ENCODE data around the gene ORAI3.

The ORAI3 gene

DNA sequence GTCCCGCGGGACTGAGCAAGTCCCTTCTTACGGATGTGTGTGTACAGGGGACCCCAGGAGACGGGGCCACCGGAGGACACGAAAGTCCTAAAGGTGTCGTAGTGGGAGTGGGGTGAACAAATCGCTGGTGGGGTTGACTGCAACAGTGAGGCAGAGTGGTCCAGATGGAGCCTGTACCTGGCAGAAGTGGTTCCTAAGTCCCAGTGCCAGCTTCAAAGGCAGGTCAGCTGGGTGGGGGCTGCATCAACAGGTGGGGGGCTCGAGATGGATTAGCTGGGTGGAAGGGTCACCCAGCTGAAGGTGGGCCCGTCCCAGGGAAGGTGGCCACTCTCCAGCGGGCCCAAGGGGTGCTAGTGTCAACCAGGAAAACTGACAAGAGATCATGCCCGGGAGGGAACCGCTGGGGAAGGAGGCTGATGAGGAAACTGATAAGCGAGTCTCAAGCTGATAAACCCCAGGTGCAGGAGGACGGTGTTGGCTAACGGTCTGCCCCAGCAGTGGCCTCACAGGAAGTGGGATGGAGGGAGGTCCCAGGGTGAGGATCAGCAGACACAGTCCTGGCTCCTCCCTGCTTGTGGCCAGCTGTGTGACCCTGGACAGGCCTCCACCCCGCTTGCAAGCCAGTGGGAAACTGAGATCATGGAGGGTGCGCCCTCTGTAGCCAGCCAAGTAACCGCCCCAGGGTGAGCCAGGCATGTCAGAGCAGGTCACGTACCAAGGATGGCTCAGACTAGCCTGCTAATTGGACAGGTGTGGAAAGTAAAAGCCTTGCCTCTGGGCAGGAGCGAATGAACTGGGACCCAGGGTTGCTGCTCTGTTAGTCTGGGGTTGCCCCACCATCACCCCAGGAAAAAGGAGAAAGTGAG, 1.0 kb downstream of the ORAI3 start:
- DNase-seq = peak; percentile 49

DNA sequence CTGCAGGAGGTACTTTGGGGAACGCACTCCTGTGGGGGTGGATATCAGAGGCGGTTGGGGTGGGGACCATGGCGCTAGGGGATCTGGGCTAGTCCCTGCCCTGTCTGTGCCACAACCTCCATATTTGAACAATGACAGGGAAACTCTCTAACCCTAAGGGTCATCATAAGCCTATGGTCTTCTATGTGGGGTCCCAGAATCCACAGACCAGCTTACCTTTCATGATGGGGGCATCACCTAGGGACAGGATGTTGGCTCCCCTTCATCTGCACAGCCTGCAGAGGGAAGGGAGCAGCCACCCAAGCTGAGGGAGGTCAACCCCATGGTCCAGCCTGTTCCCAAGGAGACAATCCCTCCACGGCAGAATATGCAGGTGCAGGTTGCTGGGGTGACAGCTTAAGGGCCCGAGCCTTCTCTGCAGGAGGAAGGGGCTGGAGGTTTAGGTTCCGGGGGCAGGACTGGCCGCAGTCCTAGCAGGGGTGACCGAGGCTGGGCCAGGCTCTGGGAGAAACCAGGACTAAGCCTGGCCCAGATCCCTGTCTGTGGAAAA, 1.7 kb downstream of the ORAI3 start:
- no peak for DNase-seq

DNA sequence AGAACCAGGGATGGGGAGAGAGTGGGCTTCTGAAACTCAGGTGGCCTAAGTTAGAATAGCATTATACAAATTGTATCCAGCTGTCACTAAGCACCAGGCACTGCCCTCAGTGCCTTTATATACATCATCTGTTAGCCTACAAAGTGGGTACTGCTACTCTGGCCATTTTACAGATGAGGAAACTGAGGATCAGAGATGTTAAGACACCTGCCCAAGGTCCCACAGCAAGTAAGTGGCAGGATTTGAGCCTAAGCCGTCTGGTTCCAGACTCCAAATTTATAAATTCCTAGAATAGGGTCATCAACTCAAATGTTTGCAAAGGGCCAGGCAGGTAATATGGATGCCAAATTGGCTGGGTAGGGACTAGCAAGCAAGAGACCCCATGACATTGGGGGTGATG, 2.3 kb downstream of the ORAI3 start:
- no peak for DNase-seq

- DNase-seq = no peak
These were observed 2.9 kb downstream of the ORAI3 start for GRCh38 chr16:30951750-30952149.

DNA sequence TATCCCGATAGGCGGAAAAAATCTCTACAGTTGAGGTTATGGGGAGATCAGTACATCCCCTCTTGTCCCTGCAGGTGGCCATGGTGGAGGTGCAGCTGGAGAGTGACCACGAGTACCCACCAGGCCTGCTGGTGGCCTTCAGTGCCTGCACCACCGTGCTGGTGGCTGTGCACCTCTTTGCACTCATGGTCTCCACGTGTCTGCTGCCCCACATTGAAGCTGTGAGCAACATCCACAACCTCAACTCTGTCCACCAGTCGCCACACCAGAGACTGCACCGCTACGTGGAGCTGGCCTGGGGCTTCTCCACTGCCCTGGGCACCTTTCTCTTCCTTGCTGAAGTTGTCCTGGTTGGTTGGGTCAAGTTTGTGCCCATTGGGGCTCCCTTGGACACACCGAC, 4.2 kb downstream of the ORAI3 start:
- DNase-seq = no peak

DNA sequence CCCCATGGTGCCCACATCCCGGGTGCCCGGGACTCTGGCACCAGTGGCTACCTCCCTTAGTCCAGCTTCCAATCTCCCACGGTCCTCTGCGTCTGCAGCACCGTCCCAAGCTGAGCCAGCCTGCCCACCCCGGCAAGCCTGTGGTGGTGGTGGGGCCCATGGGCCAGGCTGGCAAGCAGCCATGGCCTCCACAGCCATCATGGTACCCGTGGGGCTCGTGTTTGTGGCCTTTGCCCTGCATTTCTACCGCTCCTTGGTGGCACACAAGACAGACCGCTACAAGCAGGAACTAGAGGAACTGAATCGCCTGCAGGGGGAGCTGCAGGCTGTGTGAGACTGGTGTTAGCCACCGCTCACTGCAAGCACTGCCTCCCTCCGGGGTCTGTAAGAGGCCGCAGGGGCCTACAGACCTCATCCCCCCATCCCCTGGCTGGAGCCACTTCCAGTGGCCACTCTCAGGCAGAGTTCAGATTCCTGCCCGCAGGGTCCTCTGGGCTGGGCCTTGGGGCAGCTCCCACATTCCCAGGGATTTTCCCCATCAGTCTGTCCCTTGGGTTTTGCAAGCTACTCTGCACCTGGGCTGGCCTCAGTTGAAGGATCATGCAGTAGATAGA, 4.8 kb downstream of the ORAI3 start:
- peak; percentile 72 for DNase-seq

- DNase-seq = no peak
These were observed 6.1 kb downstream of the ORAI3 start for GRCh38 chr16:30954993-30955392.

GRCh38 chr16:30956601-30957455, 8.0 kb downstream of the ORAI3 start:
- peak; percentile 94 for DNase-seq

DNA sequence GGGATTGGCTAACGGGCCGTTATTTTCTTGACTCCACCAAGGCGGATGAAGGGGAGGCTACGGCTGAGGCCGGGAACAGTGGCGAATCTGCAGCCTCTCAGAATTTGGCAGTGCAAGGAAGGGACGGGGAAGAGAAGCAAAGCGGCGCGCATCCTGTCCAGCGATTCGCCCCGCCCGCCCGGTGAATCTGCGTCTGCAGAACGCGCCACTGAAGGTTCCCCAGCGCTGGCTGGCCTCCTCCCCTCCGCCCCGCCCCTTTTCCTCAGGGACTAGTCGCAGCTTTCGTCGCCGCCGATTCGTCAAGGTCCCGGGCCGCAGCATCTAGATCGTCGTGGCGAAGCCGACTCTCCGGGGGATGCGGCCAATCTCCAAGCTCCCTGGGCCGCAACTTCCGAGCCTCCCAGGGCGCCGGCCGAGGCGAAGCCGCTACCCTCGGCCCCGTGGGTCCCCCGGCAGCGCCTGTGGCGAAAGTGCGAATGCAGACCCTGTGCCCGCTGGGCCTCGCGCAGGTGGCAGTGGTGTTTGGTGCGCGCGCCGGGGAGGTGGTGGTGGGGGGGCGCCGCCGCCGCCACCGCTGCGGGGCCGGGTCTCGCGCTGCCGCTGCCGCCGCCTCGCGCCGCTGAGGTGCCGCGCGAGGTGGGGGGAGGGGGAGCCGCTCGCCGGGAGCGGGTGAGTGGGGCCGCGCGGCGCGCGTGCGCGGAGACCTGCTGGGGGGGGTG, 8.7 kb downstream of the ORAI3 start, which contains the start of gene SETD1A:
Gene SETD1A, plus strand, starts transcription at position 299 of the 719 bp plus-strand sequence. CDS start 978 bp downstream, outside the sequence.
- DNase-seq = peak; percentile 99

DNA sequence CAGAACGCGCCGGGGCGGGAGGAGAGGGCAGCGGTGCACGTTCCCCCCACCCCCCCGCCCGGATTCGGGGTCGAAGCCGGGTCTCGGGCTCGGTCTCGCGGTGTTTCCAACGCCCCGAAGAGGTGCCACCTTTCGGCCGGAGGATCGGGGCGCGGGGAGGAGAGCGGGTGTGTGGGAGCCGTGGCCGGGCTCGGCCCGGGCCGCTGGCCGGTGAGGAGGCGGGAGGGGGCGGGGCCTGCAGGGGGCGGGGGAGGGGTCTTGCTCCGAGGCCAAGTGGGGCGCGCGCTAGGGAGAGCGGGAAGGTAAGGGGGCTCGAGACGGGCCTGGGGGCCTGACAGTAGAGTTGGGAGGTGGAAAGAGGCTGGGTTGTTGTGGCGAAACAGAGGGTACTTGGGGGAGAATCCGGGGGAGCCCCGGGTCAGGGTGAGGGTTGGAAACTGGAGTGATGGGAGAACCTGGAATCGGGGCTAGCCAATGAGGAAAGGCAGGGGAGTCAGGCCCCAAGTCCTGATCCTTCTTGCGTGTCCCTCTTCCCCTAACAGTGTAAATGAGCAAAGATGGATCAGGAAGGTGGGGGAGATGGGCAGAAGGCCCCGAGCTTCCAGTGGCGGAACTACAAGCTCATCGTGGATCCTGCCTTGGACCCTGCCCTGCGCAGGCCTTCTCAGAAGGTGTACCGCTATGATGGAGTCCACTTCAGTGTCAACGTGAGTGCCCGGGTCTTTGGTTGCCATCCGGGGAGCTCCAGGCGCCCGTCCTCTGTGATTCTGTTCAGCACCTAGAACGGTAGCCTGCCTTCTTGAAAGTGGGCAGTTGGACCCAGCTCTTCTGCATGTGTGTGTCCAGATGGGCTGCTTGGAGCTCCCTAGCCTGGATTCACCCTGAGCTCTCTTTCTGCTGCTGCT, 9.6 kb downstream of the ORAI3 start:
- no peak for DNase-seq

DNA sequence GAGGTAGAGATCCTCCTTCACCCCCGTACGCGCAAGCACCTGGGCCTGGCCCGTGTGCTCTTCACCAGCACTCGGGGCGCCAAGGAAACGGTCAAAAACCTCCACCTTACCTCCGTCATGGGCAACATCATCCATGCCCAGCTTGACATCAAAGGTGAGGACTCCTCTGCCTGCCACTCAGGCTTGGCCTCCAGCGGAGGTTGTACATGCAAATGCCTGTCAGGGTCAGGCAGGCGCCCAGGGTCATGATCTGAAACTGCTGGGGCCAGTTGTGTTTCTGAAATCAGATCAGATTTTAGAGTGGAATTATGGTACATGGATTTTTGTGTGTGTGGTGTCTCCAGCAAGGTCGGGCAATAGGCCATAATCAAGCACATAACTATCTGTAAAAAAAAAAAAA, 12.5 kb downstream of the ORAI3 start:
- DNase-seq = no peak

DNA sequence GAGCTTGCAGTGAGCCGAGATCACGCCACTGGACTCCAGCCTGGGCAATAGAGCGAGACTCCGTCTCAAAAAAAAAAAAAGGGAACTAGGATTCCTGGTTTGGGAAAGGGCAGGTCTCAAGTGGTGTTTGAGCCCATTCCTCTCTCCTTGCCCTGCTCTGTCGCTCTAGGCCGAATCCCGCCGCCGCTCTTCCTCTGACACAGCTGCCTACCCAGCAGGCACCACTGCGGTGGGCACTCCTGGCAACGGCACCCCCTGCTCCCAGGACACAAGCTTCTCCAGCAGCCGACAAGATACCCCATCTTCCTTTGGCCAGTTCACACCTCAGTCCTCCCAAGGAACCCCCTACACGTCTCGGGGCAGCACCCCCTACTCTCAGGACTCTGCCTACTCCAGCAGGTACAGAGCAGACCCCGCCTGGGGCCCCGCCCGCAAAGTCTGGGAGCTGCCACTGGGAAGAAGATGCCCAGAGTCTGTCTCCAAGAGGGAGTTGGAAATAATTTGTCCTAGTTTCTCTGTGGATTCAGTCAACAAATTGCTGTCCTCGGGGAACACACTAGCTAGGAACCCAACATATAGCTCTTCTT, 15.2 kb downstream of the ORAI3 start:
- DNase-seq = no peak

DNA sequence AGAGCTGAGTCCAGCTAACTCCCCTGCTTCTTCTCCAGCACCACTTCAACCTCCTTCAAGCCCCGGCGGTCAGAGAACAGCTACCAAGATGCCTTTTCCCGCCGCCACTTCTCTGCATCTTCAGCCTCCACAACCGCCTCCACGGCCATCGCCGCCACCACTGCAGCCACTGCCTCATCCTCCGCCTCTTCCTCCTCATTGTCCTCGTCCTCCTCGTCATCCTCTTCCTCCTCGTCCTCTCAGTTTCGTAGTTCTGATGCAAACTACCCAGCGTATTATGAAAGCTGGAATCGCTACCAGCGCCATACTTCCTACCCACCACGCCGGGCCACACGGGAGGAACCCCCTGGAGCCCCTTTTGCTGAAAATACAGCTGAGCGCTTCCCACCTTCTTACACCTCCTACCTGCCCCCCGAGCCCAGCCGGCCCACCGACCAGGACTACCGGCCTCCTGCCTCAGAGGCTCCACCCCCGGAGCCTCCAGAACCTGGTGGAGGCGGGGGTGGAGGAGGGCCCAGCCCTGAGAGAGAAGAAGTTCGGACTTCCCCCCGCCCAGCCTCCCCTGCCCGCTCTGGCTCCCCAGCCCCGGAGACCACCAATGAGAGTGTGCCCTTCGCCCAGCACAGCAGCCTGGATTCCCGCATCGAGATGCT, 15.8 kb downstream of the ORAI3 start:
- DNase-seq = no peak

- DNase-seq = no peak
These were observed 16.6 kb downstream of the ORAI3 start for GRCh38 chr16:30965436-30965835.

DNA sequence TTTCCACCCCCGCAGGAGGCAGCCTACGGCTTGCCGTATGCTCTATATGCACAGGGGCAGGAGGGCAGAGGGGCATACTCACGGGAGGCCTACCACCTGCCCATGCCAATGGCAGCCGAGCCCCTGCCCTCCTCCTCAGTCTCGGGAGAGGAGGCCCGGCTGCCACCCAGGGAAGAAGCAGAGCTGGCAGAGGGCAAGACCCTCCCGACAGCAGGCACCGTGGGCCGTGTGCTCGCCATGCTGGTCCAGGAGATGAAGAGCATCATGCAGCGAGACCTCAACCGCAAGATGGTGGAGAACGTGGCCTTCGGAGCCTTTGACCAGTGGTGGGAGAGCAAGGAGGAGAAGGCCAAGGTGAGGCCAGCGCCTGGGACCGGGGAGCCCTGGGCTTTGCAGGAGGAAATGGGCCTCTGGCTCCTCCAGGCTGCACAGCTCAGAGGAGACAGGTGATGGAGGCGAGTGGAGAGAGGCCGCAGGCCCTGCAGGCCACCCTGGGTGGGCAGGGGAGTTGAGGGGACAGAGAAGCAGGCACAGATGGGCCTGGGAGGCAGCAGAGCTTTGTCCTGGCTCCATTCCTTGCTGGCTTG, 17.3 kb downstream of the ORAI3 start:
- no peak for DNase-seq

- no peak for DNase-seq
These were observed 18.9 kb downstream of the ORAI3 start for GRCh38 chr16:30967795-30968194.

GRCh38 chr16:30969246-30969842, 20.5 kb downstream of the ORAI3 start:
- DNase-seq = no peak

DNA sequence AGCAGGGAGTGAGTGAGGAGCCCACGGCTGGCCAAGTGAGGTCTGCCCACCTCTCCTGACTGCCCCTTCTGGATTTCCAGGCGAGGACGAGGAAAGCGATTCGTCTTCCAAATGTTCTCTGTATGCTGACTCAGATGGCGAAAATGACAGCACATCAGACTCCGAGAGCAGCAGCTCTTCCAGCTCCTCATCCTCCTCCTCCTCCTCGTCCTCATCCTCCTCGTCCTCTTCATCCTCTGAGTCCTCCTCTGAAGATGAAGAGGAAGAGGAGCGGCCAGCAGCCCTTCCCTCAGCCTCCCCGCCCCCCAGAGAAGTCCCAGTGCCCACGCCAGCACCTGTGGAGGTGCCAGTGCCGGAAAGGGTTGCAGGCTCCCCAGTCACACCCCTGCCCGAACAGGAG, 22.4 kb downstream of the ORAI3 start:
- DNase-seq = no peak

DNA sequence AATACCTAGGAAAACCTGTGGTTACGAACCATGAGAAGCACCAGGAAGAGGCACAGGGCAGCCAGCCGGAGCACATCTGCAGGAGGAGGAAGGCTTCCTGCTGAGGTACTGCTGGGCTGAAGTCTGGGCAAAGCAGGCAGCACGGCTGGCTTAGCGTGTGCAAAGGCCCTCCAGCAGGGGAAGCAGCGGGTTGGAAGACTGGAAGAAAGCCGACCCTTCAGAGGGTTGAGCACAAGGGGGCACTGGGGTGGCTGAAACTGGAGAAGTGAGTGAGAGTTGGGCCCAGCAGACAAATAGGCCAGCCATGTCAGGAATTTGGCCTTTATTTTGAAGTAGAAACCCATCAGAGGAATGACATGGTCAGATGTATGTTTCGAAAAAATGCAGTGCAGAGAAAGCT, 24.0 kb downstream of the ORAI3 start:
- no peak for DNase-seq

DNA sequence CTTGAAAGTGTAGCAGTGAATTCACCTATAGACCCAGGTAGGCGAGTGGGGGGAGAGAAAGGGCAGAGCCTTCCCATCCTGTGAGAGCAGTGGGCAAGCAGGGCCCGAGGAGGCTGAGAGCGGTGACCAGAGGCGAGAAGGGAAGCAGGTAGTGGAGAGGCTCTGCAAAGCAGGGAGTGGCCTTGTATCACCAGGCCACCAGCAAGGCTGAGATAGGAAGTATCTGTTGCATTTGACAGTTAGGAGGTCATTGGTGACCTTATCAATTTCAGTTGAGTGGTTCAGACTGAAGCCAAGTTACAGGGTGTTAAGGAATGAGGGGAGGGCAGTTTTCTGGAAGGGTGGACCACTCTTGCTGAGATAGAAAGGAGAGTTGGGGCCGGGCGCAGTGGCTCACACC, 25.5 kb downstream of the ORAI3 start:
- no peak for DNase-seq
